Karpas-422 (cell line): ENCODE data around the gene BCAN. TPM values are rescaled to one million over a fixed set of nuclear protein-coding genes. Genes with fewer than 3 reads are reported as not detected.
"Not testable (repeated sequence)": the region's sequence is repeated elsewhere in the genome, so short reads cannot be mapped to it uniquely, and the experiment has no call there.

Experiments
- DNase-seq: peaks from one replicate; pipeline ENCODE4 v3.0.0-alpha.2; 2015
- H2AFZ ChIP-seq: fragments of 200-600 bp; sonication (generic); 2 replicates; pipeline ENCODE4 v1.6.1; 2014; ENCODE audit warnings: antibody characterized with exemption, low read length, mixed read lengths
- H3K27ac ChIP-seq: fragments of 200-600 bp; sonication (generic); 2 replicates; pipeline ENCODE4 v1.5.1; 2014; ENCODE audit warnings: mild to moderate bottlenecking, low read length, moderate library complexity
- H3K27me3 ChIP-seq: fragments of 200-600 bp; sonication (generic); 2 replicates; pipeline ENCODE4 v1.6.1; 2014; ENCODE audit warnings: low read length, mixed read lengths
- H3K36me3 ChIP-seq: fragments of 200-600 bp; sonication (generic); 2 replicates; pipeline ENCODE4 v1.6.1; 2014; ENCODE audit warnings: low read length, mixed read lengths; ENCODE audit not compliant: insufficient read depth
- H3K4me1 ChIP-seq: fragments of 200-600 bp; sonication (generic); 2 replicates; pipeline ENCODE4 v1.6.1; 2014; ENCODE audit warnings: mild to moderate bottlenecking, low read length, mixed read lengths
- H3K4me2 ChIP-seq: fragments of 200-600 bp; sonication (generic); 2 replicates; pipeline ENCODE4 v1.6.1; 2014; ENCODE audit warnings: low read length, low read depth, mild to moderate bottlenecking; ENCODE audit not compliant: poor library complexity, severe bottlenecking
- H3K4me3 ChIP-seq: fragments of 200-600 bp; sonication (generic); 2 replicates; pipeline ENCODE4 v1.5.1; 2014; ENCODE audit warnings: mild to moderate bottlenecking, antibody characterized with exemption, low read length, mixed read lengths
- H3K79me2 ChIP-seq: fragments of 200-600 bp; sonication (generic); 2 replicates; pipeline ENCODE4 v1.6.1; 2014; ENCODE audit warnings: mild to moderate bottlenecking, low read length, mixed read lengths
- H3K9ac ChIP-seq: fragments of 200-600 bp; sonication (generic); 2 replicates; pipeline ENCODE4 v1.6.0; 2014; ENCODE audit warnings: low read length
- H3K9me2 ChIP-seq: fragments of 200-600 bp; sonication (generic), shearing (Covaris generic); replicated peaks from 2 replicates; pipeline ENCODE4 v1.6.0; 2014; ENCODE audit warnings: mild to moderate bottlenecking, low read length, moderate library complexity; ENCODE audit not compliant: insufficient read depth
- H3K9me3 ChIP-seq: fragments of 300-700, 200-600 bp; sonication (generic); 2 replicates; pipeline ENCODE4 v1.6.1; 2014; ENCODE audit warnings: low read length, mixed read lengths
- H4K20me1 ChIP-seq: fragments of 200-600 bp; sonication (generic); 2 replicates; pipeline ENCODE4 v1.6.1; 2014; ENCODE audit warnings: mild to moderate bottlenecking, antibody characterized with exemption, low read length, low read depth; ENCODE audit not compliant: insufficient read depth
- total RNA-seq: library from RNA; depleted of rRNA; stranded (reverse); fragments of >200 nt; shearing (Covaris generic); gene quantifications from 2 replicates; pipeline ENCODE4 v1.2.3, GENCODE V29; 2014; ENCODE audit warnings: low replicate concordance

The BCAN gene
- total RNA-seq, 1 experiment from 2014 or later, result not detected

DNA sequence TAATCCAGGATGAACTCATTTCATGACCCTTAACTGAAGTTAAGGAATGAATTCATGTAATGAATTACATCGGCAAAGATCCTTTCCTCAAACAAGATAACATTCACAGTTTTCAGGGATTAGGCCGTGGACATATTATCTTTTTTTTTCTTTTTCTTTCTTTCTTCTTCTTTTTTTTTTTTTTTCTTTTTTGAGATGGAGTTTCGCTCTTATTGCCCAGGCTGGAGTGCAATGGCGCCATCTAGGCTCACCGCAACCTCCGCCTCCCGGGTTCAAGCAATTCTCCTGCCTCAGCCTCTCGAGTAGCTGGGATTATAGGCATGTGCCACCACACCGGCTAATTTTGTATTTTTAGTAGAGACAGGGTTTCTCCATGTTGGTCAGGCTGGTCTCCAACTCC, 10.8 kb upstream of the BCAN start:
- DNase-seq, H4K20me1 ChIP-seq, H3K79me2 ChIP-seq, H3K9ac ChIP-seq, H3K4me3 ChIP-seq, H3K27me3 ChIP-seq, H3K27ac ChIP-seq, H3K4me2 ChIP-seq, H3K36me3 ChIP-seq, H3K9me3 ChIP-seq, H2AFZ ChIP-seq, H3K9me2 ChIP-seq, H3K4me1 ChIP-seq: not testable (repeated sequence)

DNA sequence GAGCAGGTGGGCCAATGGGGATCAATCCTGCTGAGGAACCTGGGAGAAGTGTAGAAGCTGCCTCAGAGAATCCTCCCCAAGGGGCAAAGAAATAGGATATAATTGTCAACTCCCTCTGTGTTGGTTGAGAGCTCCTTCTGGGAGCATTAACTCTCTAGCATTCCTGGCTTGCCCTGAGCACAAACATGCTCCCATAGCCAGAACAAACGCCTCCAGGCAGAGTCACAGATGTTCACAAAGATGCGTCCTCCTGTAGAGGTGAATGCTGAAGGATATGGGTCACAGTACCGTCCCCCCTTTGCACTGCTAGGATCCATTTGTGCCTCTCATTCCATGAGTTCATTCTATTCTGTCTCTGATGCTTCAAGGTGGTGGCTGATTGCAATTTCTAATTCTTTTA, 9.6 kb upstream of the BCAN start:
- Histone ChIP-seq H3K27ac (no peak overlapping the region), H3K27me3 (no peaks in the 10 kb centered on the region), H3K36me3 (no peaks in the 10 kb centered on the region), H2AFZ (no peak overlapping the region), H4K20me1 (no peaks in the 10 kb centered on the region), H3K4me1 (no peaks in the 10 kb centered on the region), H3K9ac (no peak overlapping the region), H3K79me2 (no peaks in the 10 kb centered on the region), H3K9me3 (no peaks in the 10 kb centered on the region), H3K4me2 (no peak overlapping the region), H3K9me2 (no peaks in the 10 kb centered on the region), H3K4me3 (no peak overlapping the region)
- no peak for DNase-seq

DNA sequence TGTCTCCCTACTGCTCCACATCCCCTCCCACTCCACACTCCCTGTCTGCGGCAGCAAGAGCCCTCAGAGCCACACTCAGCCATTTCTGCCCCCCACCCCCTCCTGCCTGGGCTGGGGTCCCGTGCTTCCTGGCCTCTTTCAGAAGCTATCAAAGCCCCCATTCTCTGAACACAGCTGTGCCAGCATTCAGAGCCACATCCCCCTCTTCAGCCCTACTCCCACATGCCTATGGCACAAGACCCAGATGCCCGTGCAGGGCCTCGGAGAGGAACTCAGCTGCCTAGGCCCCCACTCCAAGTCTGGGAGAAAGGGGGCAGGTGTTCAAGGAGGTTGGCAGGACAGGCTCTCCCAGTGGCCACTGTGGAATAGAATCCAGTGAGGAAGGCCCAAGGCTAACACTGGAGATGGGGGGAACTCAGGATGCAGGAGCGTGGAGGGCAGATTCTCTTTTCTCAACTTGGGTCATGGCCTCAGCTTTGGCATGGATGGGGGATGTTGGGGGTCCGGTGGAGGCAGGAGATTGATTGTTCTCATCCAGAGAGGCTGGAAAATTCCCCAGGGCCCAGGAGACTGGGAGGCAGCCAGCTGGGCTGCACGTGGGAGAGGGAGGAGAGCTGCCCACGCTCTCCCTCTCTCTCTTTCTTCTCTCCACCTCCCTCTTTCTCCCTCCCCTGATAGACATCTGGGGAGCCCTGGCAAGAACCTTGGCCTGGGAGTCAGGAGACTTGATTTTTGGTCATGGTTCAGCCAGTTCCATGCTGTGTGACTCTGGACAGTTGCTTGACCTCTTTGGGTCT, 3.5 kb upstream of the BCAN start:
- DNase-seq, result no peak
- no peaks in the 10 kb centered on the region for H3K36me3 ChIP-seq
- no peak overlapping the region for H2AFZ ChIP-seq
- no peak overlapping the region for H3K27ac ChIP-seq
- H3K9me3 ChIP-seq, result no peaks in the 10 kb centered on the region
- H3K9me2 ChIP-seq, result no peaks in the 10 kb centered on the region
- no peak overlapping the region for H3K4me3 ChIP-seq
- no peaks in the 10 kb centered on the region for H4K20me1 ChIP-seq
- no peaks in the 10 kb centered on the region for H3K79me2 ChIP-seq
- H3K27me3 ChIP-seq, result no peaks in the 10 kb centered on the region
- H3K4me1 ChIP-seq, result no peaks in the 10 kb centered on the region
- no peak overlapping the region for H3K4me2 ChIP-seq
- no peak overlapping the region for H3K9ac ChIP-seq

DNA sequence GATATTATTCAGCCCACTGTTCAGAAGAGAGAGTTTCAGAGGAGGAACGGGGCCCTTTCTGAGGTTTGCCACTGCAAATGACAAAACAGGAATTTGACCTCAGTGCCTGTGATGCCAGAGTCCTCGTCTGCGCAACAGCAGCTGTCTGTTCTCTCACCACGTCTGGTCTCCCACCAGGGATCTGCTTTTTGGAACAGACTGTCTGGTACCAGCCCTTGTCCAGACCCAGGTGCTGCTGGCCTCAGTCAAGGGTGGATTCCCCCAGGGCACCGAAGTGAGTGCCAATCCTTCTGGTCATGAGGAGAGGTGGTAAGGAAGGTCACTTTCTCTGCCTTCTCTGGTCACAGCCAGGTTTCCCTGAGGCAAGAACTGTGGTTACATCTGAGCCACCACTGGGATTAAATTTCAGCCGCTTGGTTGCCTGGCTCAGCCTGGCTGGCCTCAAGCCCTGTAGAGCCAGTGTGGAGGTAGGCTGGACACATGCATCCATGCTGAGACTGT, 2.3 kb upstream of the BCAN start:
- Histone ChIP-seq H4K20me1 (no peaks in the 10 kb centered on the region), H3K9ac (no peak overlapping the region), H3K27me3 (no peaks in the 10 kb centered on the region), H3K4me1 (no peaks in the 10 kb centered on the region), H3K4me3 (no peak overlapping the region), H3K27ac (no peak overlapping the region), H3K79me2 (no peaks in the 10 kb centered on the region), H3K36me3 (no peaks in the 10 kb centered on the region), H2AFZ (no peak overlapping the region), H3K9me2 (no peaks in the 10 kb centered on the region), H3K9me3 (no peaks in the 10 kb centered on the region), H3K4me2 (no peak overlapping the region)
- no peak for DNase-seq

DNA sequence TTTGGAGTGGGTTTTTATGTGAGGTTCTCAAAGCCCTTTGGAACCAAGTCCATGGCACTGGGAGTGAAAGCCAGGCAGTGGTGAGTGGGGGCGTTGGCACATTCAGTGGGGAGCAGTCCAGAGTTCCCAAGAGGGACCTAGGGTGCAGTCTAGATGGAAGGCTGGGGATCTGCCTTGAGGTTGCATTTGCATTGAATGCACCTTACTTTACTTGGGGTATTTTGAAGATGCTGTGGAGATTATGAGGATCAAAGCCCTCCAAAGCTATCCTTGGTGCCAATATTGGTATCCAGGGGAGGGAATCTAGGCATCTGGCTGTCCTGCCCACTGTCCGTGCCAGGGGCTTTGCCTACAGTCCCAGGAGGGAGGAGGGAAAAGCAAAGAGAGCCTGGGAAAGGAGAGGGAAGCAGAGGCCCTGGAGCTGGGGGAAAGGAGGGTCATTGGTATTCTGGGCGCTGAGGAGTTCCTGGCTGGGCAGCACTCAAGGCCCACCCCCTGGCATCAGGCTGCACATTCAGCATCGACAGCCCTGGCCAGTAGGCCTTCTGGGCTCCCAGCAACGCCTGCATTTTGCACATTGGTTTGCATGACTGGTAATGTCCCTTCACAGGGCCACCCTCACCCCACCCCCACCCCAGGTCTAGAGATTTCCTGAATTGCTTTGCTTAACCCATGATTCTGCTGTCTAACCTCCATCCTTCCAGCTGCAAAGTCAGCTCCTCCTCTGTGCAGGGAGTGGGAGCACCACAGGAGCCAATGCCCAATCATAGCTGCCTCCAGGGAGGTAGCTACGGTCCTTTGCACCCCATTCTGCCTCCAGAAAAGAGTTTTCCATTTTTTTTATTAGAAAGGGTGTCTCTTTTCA, 843 bp upstream of the BCAN start:
- H3K79me2 ChIP-seq, result no peaks in the 10 kb centered on the region
- no peak overlapping the region for H3K4me2 ChIP-seq
- H4K20me1 ChIP-seq, result no peaks in the 10 kb centered on the region
- H3K27me3 ChIP-seq, result no peaks in the 10 kb centered on the region
- H3K4me1 ChIP-seq, result no peaks in the 10 kb centered on the region
- H3K36me3 ChIP-seq, result no peaks in the 10 kb centered on the region
- no peak overlapping the region for H3K4me3 ChIP-seq
- no peak overlapping the region for H2AFZ ChIP-seq
- DNase-seq, result no peak
- H3K9me2 ChIP-seq, result no peaks in the 10 kb centered on the region
- no peak overlapping the region for H3K9ac ChIP-seq
- H3K27ac ChIP-seq, result no peak overlapping the region
- no peaks in the 10 kb centered on the region for H3K9me3 ChIP-seq

DNA sequence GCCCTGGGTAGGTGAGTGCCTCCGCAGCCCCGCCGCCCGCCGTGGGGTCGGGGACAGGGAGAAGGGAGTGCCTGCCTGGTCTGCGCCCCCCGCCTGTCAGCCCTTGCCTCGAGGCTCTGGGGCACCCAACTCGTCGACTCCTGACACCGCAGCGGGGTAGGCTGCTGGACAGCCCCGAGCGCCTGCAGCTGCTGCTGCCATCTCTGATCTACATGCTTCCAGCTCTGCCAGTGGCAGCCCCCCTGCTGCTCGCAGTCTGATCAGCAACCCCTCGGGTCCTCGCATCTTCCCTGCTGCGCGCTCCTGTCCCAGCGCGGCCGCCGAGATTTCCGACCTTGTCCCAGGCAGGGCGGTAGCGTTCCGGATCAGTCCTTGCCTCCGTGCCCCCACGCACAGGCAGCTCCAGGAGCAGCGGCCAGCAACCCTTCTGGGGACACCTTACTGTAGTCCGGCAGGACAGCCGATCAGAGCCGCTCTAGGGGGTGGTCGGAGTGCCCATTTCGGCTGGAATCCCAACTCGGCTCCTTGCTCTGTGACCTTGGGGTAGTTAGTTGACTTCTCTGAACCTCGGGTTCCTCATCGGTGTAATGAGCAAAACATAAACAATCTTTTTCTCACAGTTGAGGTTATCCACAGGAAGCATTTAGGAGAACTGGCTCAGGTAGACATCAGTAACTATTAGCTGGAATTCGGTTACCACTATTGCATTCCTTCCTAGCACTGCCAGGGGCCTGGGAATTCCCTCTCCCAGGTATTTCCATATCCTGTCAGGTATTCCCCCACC, 540 bp downstream of the BCAN start:
- Histone ChIP-seq H3K79me2 (no peaks in the 10 kb centered on the region), H3K9me2 (no peaks in the 10 kb centered on the region), H4K20me1 (no peaks in the 10 kb centered on the region), H3K9me3 (no peaks in the 10 kb centered on the region), H3K27me3 (no peaks in the 10 kb centered on the region), H3K27ac (no peak overlapping the region), H2AFZ (no peak overlapping the region), H3K4me1 (no peaks in the 10 kb centered on the region), H3K9ac (no peak overlapping the region), H3K4me3 (no peak overlapping the region), H3K36me3 (no peaks in the 10 kb centered on the region), H3K4me2 (no peak overlapping the region)
- DNase-seq, result no peak

DNA sequence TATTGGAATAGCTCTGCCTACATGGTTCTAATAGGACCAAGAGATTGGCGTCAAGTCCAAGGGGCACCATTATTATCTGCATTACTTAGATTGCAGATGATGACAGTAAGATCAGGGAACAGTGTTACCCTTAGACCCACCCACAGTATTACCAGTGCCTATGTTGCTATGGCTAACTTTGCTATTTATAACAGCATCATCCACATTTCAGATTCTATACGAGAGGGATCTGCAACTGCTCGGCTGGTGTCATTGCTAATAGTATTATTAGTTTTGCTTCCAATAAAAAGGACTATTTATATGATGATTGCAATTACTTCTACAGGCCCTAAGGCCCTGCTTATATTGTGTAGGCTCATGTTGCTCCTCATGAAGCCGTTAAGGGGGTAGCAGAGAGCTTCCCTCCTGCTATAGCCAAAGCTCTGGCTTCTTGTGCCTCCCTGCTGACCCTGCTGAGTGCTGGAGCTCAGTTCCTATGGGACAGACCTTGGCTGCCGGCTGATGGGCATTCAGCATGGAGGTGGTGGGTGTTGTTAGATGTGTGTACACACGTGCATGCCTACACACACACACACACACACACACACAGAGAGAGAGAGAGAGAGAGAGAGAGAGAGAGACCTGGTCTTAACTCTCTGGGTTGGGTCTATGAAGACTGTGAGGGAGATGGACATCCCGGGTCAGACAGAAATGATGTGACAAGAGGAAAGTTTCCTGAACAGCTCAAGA, 1.3 kb downstream of the BCAN start:
- Histone ChIP-seq H3K9me2 (no peaks in the 10 kb centered on the region), H3K4me3 (no peak overlapping the region), H3K9ac (no peak overlapping the region), H3K9me3 (no peaks in the 10 kb centered on the region), H3K4me2 (no peak overlapping the region), H3K36me3 (no peaks in the 10 kb centered on the region), H3K4me1 (no peaks in the 10 kb centered on the region), H3K27me3 (no peaks in the 10 kb centered on the region), H4K20me1 (no peaks in the 10 kb centered on the region), H3K27ac (no peak overlapping the region), H2AFZ (no peak overlapping the region), H3K79me2 (no peaks in the 10 kb centered on the region)
- no peak for DNase-seq
